GM21360 (cell line): ENCODE data around the gene CAPN7.
A peak's percentile ranks its signal among the peaks of the same experiment; 100 is the strongest.

Experiments
- ATAC-seq: cut with Tn5 transposase; IDR thresholded peaks from one replicate; pipeline ENCODE4 v1.9.1; 2021; ENCODE audit warnings: mild to moderate bottlenecking, moderate library complexity; ENCODE audit not compliant: unreplicated experiment

Gene CAPN7

DNA sequence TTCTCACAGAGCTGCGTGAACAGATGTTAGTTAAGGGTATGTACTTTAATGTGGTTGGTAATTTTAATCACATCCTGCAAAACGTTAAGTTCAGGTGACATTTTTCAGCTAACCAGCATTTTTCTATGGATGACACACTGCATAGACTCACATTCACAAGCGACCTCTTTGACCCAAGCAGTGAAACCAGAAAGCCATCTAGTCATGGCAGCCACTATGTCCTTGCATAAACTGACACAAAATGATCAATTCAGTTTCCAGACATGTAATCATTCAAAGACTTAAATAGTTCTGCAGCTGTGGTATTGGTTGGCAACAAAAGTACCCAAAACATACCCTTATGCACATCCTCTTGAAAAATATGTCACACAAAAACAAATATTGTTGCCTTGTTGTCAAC is 7.4 kb upstream of the CAPN7 start:
- ATAC-seq = no peak

DNA sequence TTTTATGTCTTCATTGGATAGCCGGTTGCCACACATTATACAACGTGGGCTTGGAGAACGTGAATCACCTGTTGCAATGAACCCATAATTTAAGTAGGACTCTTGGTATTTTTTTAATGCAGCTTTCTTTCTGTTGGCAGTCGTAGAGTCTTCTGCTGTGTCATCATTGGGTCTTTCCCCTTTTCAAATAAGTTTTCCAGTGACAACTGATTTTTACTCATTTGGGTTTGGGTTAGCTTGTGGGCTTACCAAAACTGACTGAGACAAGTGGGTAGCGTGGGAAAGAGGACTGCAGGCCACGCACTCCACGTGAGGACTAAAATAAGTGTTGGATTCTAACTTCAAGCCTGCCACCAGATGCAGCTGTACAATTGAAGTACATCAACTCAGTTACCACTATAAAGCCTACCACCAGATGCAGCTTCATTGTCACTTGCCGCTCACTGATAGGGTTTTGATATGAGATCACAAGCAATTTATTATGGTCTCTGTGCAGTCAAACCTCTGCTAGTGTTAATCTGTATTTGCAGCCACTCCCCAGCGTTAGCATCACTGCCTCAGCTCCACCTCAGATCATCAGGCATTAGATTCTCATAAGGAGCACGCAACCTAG is 6.4 kb upstream of the CAPN7 start:
- ATAC-seq = no peak

DNA sequence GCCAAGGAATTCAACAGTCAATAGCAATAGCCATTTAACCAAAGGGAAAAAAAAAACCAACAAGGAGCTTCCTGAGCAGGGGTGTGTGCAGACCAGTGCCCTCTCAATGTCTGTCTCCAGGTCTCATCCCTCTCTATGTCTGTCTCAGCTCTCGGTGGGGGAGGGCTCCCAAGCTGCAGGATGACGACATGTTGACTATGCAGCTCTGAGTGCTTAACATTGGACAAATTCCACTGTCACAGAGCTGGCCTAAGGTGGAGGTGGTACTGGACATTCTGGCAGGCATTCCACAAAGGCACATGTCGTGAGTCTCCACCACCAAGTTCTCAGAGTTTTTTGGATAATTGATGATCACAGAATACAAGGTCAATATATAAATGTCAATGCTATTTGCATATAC is 2.0 kb upstream of the CAPN7 start:
- ATAC-seq = no peak

DNA sequence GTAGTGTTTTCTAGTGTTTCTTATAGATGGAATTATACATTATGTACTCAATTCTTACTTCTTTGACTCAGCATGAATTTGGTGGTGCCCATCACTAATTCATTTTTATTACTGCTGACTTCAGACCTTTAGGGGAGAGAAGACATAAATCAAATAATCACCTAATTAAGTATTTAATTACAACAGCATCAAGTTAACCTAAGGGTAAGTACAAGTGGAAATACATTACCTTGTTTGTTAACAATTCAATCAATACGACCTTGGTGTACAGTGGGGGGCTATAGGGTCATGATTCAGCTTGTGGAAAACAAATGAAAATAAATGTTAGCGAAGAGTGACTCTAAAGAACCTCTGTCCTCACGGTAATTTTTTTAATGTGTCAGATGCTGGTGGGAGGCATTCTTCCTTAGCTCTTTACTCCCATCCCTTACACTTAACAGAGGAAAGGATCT is 538 bp upstream of the CAPN7 start:
- ATAC-seq = no peak

DNA sequence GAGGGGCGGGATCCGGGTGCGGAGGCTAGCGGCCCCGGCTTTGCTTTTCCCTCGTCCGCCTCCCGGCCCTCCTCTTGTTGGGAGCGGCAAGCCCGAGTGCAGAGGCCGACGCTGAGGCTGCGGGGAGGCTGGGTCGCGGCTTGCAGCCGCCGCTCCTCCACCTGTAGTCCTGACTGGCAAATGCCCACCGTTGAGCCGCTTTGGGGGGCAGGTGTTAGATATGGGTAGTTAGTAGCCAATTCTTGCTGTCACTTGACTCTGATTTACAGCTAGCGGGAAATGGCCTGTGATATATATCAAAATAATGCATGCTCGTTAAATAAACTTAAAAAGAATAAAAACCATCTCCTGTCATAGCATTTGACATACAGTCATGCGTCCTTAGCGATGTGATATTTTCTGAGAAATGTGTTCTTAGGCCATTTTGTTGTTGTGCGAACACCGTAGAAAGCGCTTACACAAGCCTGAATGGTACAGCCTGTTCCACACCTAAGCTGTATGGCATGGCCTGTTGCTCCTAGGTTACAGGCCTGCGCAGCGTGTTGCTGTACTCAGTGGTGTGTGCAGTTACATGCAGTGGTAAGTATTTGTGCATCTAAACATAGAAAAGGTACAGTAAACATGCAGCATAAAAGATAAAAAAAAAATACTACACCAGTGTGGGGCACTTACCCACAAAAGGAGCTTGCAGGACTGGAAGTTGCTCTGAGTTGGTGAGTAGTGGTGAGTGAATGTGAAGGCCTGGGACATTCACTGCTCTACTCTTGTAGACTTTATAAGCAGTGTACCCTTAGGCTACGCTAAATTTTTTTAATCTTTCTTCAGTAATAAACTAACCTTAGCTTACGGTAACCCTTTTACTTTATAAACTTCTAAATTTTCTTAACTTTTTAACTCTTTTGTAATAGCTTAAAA is 873 bp downstream of the CAPN7 start:
- peak; percentile 28 for ATAC-seq

DNA sequence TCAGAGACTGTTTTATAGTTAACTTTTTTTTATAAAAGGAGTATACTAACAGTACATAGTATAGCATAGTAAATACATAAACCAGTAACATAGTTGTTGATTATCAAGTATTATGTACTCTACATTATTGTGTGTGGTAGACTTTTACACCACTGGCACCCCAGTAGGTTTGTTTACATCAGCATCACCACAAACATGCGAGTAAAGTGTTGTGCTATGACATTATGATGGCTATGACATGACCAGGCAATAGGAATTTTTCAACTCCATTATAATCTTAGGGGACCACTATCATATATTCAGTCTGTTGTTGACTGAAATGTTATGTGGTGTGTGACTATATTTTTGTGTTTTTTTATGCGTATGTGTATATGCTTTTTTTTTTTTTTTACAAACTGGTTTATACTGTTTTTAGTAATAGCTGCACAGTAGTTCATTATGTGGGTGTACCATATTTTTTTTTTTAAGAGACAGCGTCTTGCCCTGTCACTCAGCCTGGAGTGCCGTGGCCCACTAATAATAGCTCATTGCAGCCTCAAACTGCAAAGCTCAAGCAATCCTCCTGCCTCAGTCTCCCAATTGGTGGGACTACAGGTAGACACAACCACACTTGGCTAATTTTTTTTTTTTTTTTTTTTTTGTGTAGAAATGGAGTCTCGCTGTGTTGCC is 1.9 kb downstream of the CAPN7 start:
- ATAC-seq = no peak

DNA sequence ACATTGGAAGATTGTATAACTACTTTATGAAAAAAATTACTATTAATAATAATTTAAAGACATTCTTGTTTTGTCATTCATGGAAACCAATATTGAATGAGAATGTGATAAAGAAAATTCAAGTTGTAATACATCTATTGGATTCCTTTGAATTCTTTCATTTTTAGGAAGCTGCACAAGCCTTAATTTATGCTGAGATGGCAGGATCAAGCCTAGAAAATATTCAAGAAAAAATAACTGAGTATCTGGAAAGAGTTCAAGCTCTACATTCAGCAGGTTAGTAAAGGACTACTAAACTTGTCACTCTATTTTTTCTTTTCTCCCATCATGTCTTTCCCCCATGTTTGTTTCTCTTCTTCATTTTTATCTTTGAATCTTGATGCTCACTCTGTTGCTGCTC is 5.9 kb downstream of the CAPN7 start:
- ATAC-seq = no peak

DNA sequence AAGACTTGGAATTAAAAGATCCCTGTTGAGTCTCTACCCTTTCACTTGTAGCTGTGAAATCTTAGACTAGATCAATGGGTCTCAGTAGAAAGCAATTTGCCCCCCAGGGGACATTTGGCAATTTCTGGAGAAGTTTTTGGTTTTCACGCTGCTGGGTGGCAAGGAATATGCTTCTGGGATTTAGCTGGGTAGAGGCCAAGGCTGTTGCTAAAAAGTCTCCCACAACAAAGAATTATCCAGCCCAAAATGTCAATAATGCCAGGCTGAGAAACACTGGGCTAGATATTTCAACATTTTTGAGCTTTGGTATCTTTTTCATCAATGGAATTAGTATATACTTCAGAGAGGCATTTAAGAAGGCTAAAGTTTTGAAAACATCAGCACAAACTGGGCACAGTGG is 8.7 kb downstream of the CAPN7 start:
- ATAC-seq = no peak

DNA sequence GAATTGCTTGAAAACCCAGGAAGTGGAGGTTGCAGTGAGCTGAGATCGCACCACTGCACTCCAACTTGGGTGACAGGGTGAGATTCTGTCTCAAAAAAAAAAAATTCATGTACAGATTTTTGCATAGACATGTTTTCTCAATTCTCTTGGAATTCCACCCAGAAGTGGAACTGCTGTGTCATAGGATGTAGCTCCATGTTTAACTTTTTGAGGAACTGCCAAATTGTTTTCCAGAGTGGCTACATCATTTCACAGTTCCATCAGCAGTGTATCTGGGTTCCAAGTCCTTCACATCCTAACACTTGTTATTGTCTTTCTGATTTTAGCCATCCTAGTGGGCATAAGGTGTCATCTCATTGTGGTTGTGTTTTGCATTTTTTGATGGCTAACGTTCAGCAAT is 9.9 kb downstream of the CAPN7 start:
- ATAC-seq = no peak

DNA sequence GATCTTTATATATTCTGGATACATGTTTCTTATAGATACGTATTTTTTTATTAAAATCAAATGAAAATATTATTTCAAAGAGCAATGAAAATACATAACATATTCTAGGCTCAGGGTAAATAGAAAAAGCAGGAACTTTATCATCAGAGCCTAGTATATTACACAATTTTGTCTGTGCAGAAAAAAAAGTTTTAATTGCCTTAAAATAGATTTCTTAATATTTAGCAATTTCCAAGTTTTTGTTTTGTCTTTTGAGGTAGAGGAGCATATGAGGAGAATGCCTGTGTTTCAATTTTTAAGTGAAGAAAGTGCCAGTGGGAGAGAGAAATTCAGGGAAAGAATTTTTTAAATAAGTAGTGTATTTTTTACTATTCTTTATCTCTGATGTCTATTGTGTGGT is 10.5 kb downstream of the CAPN7 start:
- no peak for ATAC-seq

DNA sequence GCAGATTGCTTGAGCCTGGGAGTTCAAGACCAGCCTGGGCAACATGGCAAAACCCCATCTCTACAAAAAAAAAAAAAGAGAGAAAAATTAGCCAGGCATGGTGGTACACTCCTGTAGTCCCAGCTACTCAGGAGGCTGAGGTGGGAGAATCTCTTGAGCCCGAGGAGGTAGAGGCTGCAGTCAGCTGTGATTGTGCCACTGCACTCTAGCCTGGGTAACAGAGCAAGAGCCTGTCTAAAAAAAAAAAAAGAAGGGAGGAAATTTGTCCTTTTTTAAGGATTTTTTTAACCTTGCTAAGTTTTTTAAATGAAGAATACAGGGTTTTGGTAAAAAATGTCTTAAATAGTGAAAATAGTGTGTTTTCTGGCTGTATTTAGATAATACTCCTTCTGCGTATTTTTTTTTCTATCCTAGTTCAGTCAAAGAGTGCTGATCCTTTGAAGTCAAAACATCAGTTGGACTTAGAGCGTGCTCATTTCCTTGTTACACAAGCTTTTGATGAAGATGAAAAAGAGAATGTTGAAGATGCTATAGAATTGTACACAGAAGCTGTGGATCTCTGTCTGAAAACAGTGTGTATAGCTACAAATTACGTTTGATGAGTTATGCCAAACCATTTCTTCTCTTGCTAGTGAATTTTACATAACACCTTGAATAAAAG is 11.1 kb downstream of the CAPN7 start:
- ATAC-seq = no peak

DNA sequence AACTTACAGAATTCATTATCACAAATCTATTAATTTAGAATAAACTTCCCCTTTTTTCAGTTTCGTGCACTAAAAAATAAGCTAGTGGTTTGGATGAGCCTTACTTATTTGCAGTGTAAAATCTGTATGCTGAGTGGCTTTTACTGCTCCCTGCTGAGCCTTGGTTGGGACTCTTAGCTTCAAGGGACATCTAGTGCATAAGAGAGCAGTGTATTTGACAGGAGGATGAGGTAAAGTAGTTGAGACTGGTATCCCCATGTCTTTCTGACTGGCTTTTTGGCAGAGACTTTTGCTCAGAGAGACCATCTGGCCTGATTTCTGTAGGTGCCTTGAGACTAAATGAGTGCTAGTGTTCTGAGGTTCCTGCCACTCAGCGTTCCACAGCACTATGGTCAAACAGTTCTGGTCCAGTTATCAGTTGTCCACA is 11.8 kb downstream of the CAPN7 start:
- no peak for ATAC-seq

DNA sequence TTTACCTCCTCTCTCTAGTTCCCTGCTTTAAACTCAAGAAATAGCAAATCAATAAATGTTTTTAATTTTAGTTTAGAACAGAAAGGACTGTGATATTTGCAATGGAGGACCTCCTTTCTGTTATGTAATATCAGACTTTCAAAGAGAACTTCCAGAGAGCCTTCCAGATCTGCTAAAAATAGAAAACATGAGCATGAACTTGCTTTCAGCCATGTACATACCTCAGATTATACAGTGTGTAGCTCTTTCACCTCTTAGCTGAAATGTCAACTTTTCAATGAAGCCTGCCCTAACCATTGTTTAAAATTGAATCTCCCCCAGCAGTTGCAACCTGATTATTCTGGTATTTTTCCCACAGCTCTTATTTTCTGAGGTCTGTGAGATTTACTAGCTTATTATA is 12.6 kb downstream of the CAPN7 start:
- ATAC-seq = no peak

DNA sequence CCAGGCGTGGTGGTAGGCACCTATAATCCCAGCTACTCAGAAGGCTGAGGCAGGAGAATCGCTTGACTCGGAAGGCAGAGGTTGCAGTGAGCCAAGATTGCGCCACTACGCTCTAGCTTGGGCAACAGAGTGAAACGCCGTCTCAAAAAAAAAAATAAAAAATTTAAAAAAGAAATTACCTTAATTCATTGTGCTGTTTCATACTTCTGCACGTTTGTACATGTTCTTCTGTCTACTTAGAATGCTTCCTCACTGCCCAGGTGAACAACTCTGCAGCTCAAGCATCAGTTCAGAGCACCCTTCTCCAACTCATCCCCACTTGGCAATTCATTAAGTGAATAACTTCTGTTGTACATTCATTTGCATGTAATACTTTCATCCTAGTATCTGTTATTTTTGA is 14.0 kb downstream of the CAPN7 start:
- no peak for ATAC-seq

DNA sequence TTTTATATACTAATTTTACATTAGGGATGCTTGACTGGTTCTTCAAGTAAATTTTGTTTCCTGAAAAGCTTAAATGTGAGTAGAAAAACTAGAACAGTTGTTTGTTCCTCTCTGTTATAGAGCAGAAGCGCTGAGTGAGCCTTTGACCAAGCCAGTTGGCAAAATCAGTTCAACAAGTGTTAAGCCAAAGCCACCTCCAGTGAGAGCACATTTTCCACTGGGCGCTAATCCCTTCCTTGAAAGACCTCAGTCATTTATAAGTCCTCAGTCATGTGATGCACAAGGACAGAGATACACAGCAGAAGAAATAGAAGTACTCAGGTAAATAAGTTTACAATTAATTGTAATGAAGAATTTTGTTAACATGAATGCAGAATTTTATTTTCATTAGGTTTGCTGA is 14.6 kb downstream of the CAPN7 start:
- ATAC-seq = no peak

DNA sequence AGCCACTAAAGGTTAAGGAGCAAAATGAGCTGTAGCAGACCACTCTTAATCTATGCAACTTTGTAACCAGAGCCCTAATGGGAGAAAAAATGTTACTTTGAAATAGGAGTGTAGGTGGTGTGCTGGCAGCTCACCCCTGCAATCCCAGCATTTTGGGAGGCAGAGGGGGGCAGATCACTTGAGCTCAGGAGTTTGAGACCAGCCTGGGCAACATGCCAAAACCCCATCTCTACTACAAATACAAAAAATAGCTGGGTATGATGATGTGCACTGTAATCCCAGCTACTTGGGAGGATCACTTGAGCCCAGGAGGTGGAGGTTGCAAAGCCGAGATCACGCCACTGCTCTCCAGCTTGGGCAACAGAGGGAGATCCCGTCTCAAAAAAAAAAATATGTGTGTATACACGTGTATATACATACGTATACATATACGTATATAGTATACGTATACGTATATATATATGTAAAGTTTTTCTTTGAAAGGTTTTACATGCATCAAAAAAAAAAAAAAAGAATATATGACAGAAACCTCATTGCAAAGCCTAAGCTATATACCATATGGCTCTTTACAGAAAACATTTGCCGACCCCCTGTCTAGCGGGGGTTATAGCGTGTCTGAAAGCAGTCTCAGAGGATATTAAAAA is 15.7 kb downstream of the CAPN7 start:
- no peak for ATAC-seq

DNA sequence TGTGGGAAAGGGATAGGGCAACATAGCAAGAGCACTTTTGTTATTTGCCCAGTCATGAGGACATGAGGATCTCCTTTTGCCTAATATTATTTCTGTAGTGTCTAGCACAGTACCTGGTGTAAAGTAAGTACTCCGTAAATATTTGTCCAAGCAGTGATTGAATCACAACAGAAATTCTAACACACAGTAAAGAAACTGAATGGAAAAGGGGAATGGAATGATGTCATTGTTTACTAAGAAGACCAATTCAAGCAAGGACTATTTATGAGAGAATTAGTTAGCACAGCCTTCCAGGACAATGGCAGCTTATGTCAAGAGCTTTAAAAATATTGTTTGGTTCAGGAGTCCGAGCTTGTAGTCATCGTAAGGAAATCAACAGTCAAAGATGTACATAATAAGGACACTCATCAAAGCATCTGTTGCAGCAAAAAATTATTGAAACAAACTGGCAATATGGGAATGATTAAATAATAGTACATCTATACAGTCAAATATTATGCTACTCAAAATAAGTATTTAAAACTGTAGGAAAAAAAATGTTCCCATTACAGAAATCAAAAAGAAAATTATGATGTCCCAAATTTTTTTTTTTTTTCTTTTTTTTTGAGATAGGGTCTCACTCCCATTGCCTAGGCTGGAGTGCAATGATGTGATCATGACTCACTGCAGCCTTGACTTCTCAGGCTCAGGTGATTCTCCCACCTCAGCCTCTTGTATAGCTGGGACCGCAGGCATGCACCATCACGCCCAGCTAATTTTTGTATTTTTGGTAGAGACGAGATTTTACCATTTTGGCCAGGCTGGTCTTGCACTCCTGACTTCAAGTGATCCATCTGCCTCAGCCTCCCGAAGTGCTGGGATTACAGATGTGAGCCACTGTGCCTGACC is 17.9 kb downstream of the CAPN7 start:
- ATAC-seq = no peak

DNA sequence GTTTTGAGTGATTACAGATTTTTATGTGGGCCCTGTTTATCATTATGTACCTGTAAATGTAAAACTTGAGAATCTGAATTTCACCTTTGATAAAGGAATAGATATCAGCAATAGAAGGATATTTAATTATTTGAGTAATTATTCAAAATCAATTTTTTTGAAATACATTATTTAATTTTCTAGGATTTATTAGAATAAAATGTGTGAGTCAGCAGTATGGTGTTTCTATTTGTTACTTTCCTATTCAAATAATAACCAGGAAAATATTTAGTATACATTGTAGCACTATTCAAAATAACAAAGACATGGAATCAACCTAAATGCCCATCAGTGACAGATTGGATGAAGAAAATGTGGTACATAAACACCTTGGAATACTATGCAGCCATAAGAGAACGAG is 22.1 kb downstream of the CAPN7 start:
- no peak for ATAC-seq

DNA sequence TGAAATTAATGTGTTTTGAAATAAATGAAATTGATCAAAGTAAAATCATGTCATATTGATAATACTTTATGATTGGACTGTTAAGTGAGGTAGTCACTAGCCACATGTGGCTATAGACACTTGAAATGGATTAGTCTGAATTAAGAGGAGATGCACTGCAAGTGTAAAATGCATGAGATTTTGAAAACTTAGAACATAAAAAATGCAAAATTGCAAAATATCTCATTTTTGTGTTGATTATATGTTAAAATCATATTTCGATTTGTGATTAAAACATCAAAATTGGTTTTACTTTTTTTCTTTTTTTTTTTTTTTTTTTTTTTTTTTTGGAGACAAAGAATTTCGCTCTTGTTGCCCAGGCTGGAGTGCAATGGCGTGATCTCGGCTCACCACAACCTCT is 23.2 kb downstream of the CAPN7 start:
- ATAC-seq = no peak

DNA sequence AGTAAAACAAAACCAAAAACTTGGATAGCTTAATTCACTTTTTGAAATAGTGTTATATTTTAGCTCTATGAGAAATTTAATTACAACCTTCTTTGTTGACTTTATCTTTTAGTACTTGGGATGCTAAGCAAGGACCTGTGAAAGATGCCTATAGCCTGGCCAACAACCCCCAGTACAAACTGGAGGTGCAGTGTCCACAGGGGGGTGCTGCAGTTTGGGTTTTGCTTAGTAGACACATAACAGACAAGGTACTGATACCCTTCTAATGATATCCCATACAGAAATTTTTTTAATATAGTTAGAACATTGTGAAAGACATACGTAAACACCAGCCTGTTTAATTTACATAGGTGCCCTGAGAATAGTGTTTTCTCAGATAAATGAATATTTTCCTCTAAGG is 35.3 kb downstream of the CAPN7 start:
- no peak for ATAC-seq
